A549 (cell line): ENCODE measurements around the gene PACSIN1. TPM values are rescaled to one million over a fixed set of nuclear protein-coding genes. Genes with fewer than 3 reads are reported as not detected.

Experiments used
- ATAC-seq, 2 experiments: fragments of 200-7000 bp in 1 of 2; fragments of >200 bp in 1 of 2; cut with Nextera tagmentation in 1 of 2; cut with Tn5 transposase in 1 of 2; 3 replicates each; pipeline versions ENCODE4 v1.8.0 to v1.9.1; 2018 to 2020; ENCODE audit warnings: mild to moderate bottlenecking in 1 of 2, moderate library complexity in 1 of 2
- CTCF ChIA-PET: fragments of 300-600 bp; sonication (Branson Sonifier 250); formaldehyde crosslinking; extraction: SDS; loops from one replicate; lab custom pipeline; 2021; ENCODE audit warnings: antibody characterized with exemption, inconsistent platforms; lab: Yijun Ruan, JAX
- POLR2A ChIA-PET: fragments of 350-600 bp; formaldehyde crosslinking; extraction: SDS; loops from one replicate; lab custom pipeline; 2021; ENCODE audit warnings: antibody characterized with exemption, inconsistent platforms; lab: Yijun Ruan, JAX
- DNase-seq, 2 experiments: peaks; one replicate each; pipeline versions ENCODE4 v3.0.0 to v3.0.0-alpha.2; 2011 to 2016; ENCODE audit warnings: low read depth in 1 of 2, low spot score in 1 of 2
- FAIRE-seq: peaks from 2 replicates; lab custom pipeline; 2011; peaks lifted over from hg19 to GRCh38; lab: Jason Lieb, UNC
- H3K27ac ChIP-seq, 2 experiments: fragments of >200 bp; sonication (Bioruptor Twin); formaldehyde crosslinking; 3 replicates each; pipeline ENCODE4 v1.5.1; 2016 to 2017
- H3K4me1 ChIP-seq: fragments of >200 bp; sonication (Bioruptor Twin); formaldehyde crosslinking; 3 replicates; pipeline ENCODE4 v1.6.1; 2016
- H3K4me2 ChIP-seq: fragments of >200 bp; sonication (Bioruptor Twin); formaldehyde crosslinking; 3 replicates; pipeline ENCODE4 v1.6.1; 2016
- H3K4me3 ChIP-seq: fragments of >200 bp; sonication (Bioruptor Twin); formaldehyde crosslinking; 3 replicates; pipeline ENCODE4 v1.5.1; 2016
- H3K9me3 ChIP-seq: fragments of >200 bp; sonication (Bioruptor Twin); formaldehyde crosslinking; 3 replicates; pipeline ENCODE4 v1.6.1; 2016
- BCL3 ChIP-seq: fragments of >200 bp; sonication (Bioruptor Twin); formaldehyde crosslinking; IDR thresholded peaks from 3 replicates; pipeline ENCODE4 v1.6.1; 2016
- BHLHE40 ChIP-seq: IDR thresholded peaks from 2 replicates; pipeline ENCODE4 v1.6.1; 2012; ENCODE audit warnings: low read depth, low read length, inconsistent platforms
- CBX2 ChIP-seq: fragments of 200-600 bp; sonication (generic); IDR thresholded peaks from 2 replicates; pipeline ENCODE4 v1.6.1; 2016; ENCODE audit warnings: low read depth, mild to moderate bottlenecking, borderline replicate concordance
- CBX8 ChIP-seq: fragments of 200-600 bp; sonication (generic); IDR thresholded peaks from 2 replicates; pipeline ENCODE4 v1.6.1; 2016
- CHD4 ChIP-seq: fragments of 200-600 bp; sonication (generic); IDR thresholded peaks from 2 replicates; pipeline ENCODE4 v1.6.1; 2016; ENCODE audit warnings: antibody characterized with exemption, mild to moderate bottlenecking, borderline replicate concordance
- EHF ChIP-seq: fragments of 250-450 bp; sonication (Bioruptor Pico); IDR thresholded peaks from 2 replicates; pipeline ENCODE4 v1.5.0; 2020; ENCODE audit warnings: mild to moderate bottlenecking
- ELK1 ChIP-seq: fragments of 150-350 bp; IDR thresholded peaks from 2 replicates; pipeline ENCODE4 v1.6.1; 2014; ENCODE audit warnings: low read depth, mild to moderate bottlenecking, low read length
- EP300 ChIP-seq, 2 experiments: fragments of >200 bp; sonication (Bioruptor Twin); formaldehyde crosslinking; IDR thresholded peaks; 2 replicates in 1 of 2; 3 replicates in 1 of 2; pipeline ENCODE4 v1.6.1; 2016 to 2017
- FOXS1 ChIP-seq: fragments of 250-450 bp; sonication (Bioruptor Pico); IDR thresholded peaks from 2 replicates; pipeline ENCODE4 v1.5.0; 2020; ENCODE audit warnings: mild to moderate bottlenecking, moderate library complexity
- HDAC2 ChIP-seq: fragments of 200-600 bp; sonication (generic); IDR thresholded peaks from 2 replicates; pipeline ENCODE4 v1.6.1; 2016
- HMGXB4 ChIP-seq: fragments of 250-450 bp; sonication (Bioruptor Pico); IDR thresholded peaks from 2 replicates; pipeline ENCODE4 v1.5.0; 2021; ENCODE audit warnings: mild to moderate bottlenecking, moderate library complexity, borderline replicate concordance
- JUN ChIP-seq, 2 experiments: fragments of >200 bp; sonication (Bioruptor Twin); formaldehyde crosslinking; IDR thresholded peaks; 2 replicates in 1 of 2; 3 replicates in 1 of 2; pipeline ENCODE4 v1.6.1; 2016 to 2017
- KDM1A ChIP-seq: fragments of 200-600 bp; sonication (generic); IDR thresholded peaks from 2 replicates; pipeline ENCODE4 v1.6.1; 2016; ENCODE audit warnings: low read depth, mild to moderate bottlenecking
- KDM5A ChIP-seq: fragments of 200-600 bp; sonication (generic); IDR thresholded peaks from 2 replicates; pipeline ENCODE4 v1.6.1; 2016; ENCODE audit warnings: antibody characterized with exemption, mild to moderate bottlenecking
- MAX ChIP-seq: IDR thresholded peaks from 2 replicates; pipeline ENCODE4 v1.6.1; 2012
- NFE2L2 ChIP-seq: fragments of 150-350 bp; conservative IDR thresholded peaks from 2 replicates; pipeline ENCODE4 v1.6.1; 2014; ENCODE audit warnings: low read length
- NPAS2 ChIP-seq: fragments of 250-450 bp; sonication (Bioruptor Pico); IDR thresholded peaks from 2 replicates; pipeline ENCODE4 v1.8.0; 2022; ENCODE audit warnings: mild to moderate bottlenecking, moderate library complexity, borderline replicate concordance
- PBX3 ChIP-seq: IDR thresholded peaks from 2 replicates; pipeline ENCODE4 v1.6.1; 2012
- PHF8 ChIP-seq: fragments of 200-600 bp; sonication (generic); IDR thresholded peaks from 2 replicates; pipeline ENCODE4 v1.6.1; 2016; ENCODE audit warnings: low read depth, mild to moderate bottlenecking, antibody characterized with exemption, moderate library complexity, borderline replicate concordance
- RAD21 ChIP-seq, 2 experiments: fragments of >200 bp in 1 of 2; sonication (Bioruptor Twin) in 1 of 2; formaldehyde crosslinking in 1 of 2; IDR thresholded peaks in 1 of 2; conservative IDR thresholded peaks in 1 of 2; 2 replicates in 1 of 2; 3 replicates in 1 of 2; pipeline ENCODE4 v1.6.1; 2012 to 2018; ENCODE audit warnings: inconsistent platforms in 1 of 2
- RCOR1 ChIP-seq: fragments of 150-350 bp; IDR thresholded peaks from 2 replicates; pipeline ENCODE4 v1.6.1; 2014; ENCODE audit warnings: antibody characterized with exemption, low read length, low read depth
- REST ChIP-seq: fragments of 200-600 bp; sonication (generic); IDR thresholded peaks from 2 replicates; pipeline ENCODE4 v1.6.1; 2016; ENCODE audit warnings: antibody characterized with exemption, mild to moderate bottlenecking, moderate library complexity
- WGBS: methylation state at CpG from one replicate; pipeline ENCODE4 v1.1.6; 2017; ENCODE audit errors: missing lambda C conversion rate; 5-methylcytosine and 5-hydroxymethylcytosine counted together
- polyA plus RNA-seq, 4 experiments: library from polyadenylated mRNA; depleted of rRNA in 3 of 4; stranded (reverse); fragments of >200 nt; fragmentation: RNase III in 1 of 4; extraction: RNeasy Plus Mini Kit Qiagen cat#74134 plus additional on column Dnase treatment in 1 of 4; gene quantifications; 2 replicates in 3 of 4; 3 replicates in 1 of 4; pipeline ENCODE4 v1.2.3, GENCODE V29; 2011 to 2017

Gene PACSIN1
- polyA plus RNA-seq, 2 of the 4 experiments (the other 2 are of a cell fraction), result 0.14 to 0.30 TPM

GRCh38 chr6:34425132-34425497 lies 40.8 kb upstream of the PACSIN1 start:
- TF ChIP-seq HMGXB4 (CRISPR knock-in tag) (no peak), EP300 (IDR thresholded peaks at IDR 0.05) (no peak), EHF (CRISPR knock-in tag) (no peak)
- TF ChIP-seq, all 56 proteins: peak for 0
- ChIA-PET CTCF (interaction anchor here (1.0 to 2.4 kb wide), 2 partner anchors 10 to 181 kb away, joined by 3 to 13 read pairs; no protein-coding TSS in a partner anchor), POLR2A (interaction anchor here (1.5 kb wide), 1 partner anchor 201 kb away, joined by 6 read pairs; no protein-coding TSS in a partner anchor)
- FAIRE-seq (no peak), DNase-seq (no peak), ATAC-seq (no peak)
- H3K4me1 ChIP-seq, result peaks cover 25% of the 10 kb centered on the region
- H3K4me2 ChIP-seq, result peak overlapping the region; percentile 84
- H3K27ac ChIP-seq, result peak overlapping the region; percentile 92 to 94
- no peaks in the 10 kb centered on the region for H3K9me3 ChIP-seq
- 0% methylated on average over 6 of the region's 10 CpGs for WGBS
- peak overlapping the region; percentile 97 for H3K4me3 ChIP-seq

- CTCF ChIA-PET, result interaction anchor here (1.0 to 2.4 kb wide), 5 partner anchors 10 to 262 kb away, joined by 3 to 13 read pairs (median 7); no protein-coding TSS in a partner anchor
- no peaks in the 10 kb centered on the region for H3K9me3 ChIP-seq
- H3K27ac ChIP-seq, result peak within 1 kb of the TSS; percentile 92 to 94
- peak; percentile 83 to 90 for DNase-seq
- peak within 1 kb of the TSS; percentile 84 for H3K4me2 ChIP-seq
- peak within 1 kb of the TSS; percentile 97 for H3K4me3 ChIP-seq
- POLR2A ChIA-PET, result interaction anchor here (0.6 to 1.5 kb wide), 12 partner anchors 11 to 366 kb away, joined by 3 to 12 read pairs (median 3); partner anchors contain the start of genes BLTP3A, HMGA1 and NUDT3
- no peak for FAIRE-seq
- H3K4me1 ChIP-seq, result peaks cover 24% of the 10 kb centered on the region
- peak; percentile 92 to 98 for ATAC-seq
- 1% methylated on average over 43 of the region's 58 CpGs for WGBS
- no peak for TF ChIP-seq HMGXB4 (CRISPR knock-in tag)
- no peak for TF ChIP-seq BHLHE40
- no peak for TF ChIP-seq NFE2L2
- no peak for TF ChIP-seq CBX8
- TF ChIP-seq KDM1A, result no peak
- TF ChIP-seq PHF8, result peak; percentile 53; the same call in 1 of the 2 replicates
- TF ChIP-seq HDAC2, result no peak
- TF ChIP-seq EHF (CRISPR knock-in tag), result no peak
- no peak for TF ChIP-seq CHD4
- TF ChIP-seq NPAS2, result no peak
- no peak for TF ChIP-seq KDM5A
- no peak for TF ChIP-seq ELK1
- TF ChIP-seq RAD21 (conservative IDR thresholded peaks at IDR 0.05 in 1 of 2, IDR thresholded peaks at IDR 0.05 in 1 of 2), result no peak
- TF ChIP-seq RCOR1, result no peak
- no peak for TF ChIP-seq REST
- TF ChIP-seq JUN (IDR thresholded peaks at IDR 0.05), result peak; percentile 68 to 87; a peak in 4 of 5 replicates
- peak; percentile 83; the same call in 1 of the 3 replicates for TF ChIP-seq BCL3
- TF ChIP-seq FOXS1 (CRISPR knock-in tag), result no peak
- no peak for TF ChIP-seq CBX2
- TF ChIP-seq PBX3, result no peak
- TF ChIP-seq MAX, result peak; percentile 83
Measured at GRCh38 chr6:34425498-34426410, 40.1 kb upstream of the PACSIN1 start, which contains the start of gene RPS10. TSS of gene RPS10 (minus strand) at chr6:34426069. CDS start at chr6:34425221, 848 bp downstream.
